Lung (tissue), 12 donors: ENCODE data around the gene DNAH5. TPM values are rescaled to one million over a fixed set of nuclear protein-coding genes. Genes with fewer than 3 reads are reported as not detected.

Source experiments
- ATAC-seq: fragments of 200-7000 bp; cut with Tn5 transposase; one replicate; pipeline ENCODE4 v1.9.1; 2020; ENCODE audit warnings: moderate number of reproducible peaks; ENCODE audit not compliant: insufficient read depth, low FRiP score
- DNase-seq, 3 donors: peaks; one replicate each; pipeline ENCODE4 v3.0.0-alpha.2; 2013 to 2017
- H3K27ac ChIP-seq, 2 donors: one replicate each; pipeline ENCODE4 v1.5.1; 2013; ENCODE audit warnings: mild to moderate bottlenecking in 2 of 2, moderate library complexity in 2 of 2, control low read depth in 1 of 2, inconsistent platforms in 1 of 2, low read depth in 1 of 2, low read length in 1 of 2
- H3K27me3 ChIP-seq, 3 donors: one replicate each; pipeline ENCODE4 v1.5.1; 2013; ENCODE audit warnings: low read length in 2 of 3; ENCODE audit not compliant: control insufficient read depth in 3 of 3, insufficient read depth in 3 of 3
- H3K36me3 ChIP-seq, 4 donors: one replicate each; pipeline ENCODE4 v1.5.1; 2013; ENCODE audit warnings: low read length in 4 of 4, mild to moderate bottlenecking in 1 of 4, moderate library complexity in 1 of 4; ENCODE audit not compliant: control insufficient read depth in 4 of 4, insufficient read depth in 4 of 4
- H3K4me1 ChIP-seq, 5 donors: one replicate each; pipeline ENCODE4 v1.5.1; 2013; ENCODE audit warnings: low read length in 5 of 5, mild to moderate bottlenecking in 2 of 5, moderate library complexity in 1 of 5; ENCODE audit not compliant: control insufficient read depth in 5 of 5, insufficient read depth in 5 of 5
- H3K4me3 ChIP-seq: one replicate; pipeline ENCODE4 v1.5.1; 2013; ENCODE audit warnings: mild to moderate bottlenecking, control low read depth, moderate library complexity
- H3K9ac ChIP-seq, 2 donors: one replicate each; pipeline ENCODE4 v1.5.1; 2013; ENCODE audit warnings: low read length in 2 of 2, control low read depth in 1 of 2; ENCODE audit not compliant: insufficient read depth in 1 of 2
- H3K9me3 ChIP-seq, 4 donors: one replicate each; pipeline ENCODE4 v1.5.1; 2013; ENCODE audit warnings: low read length in 3 of 4, mild to moderate bottlenecking in 1 of 4, moderate library complexity in 1 of 4; ENCODE audit not compliant: control insufficient read depth in 4 of 4, insufficient read depth in 3 of 4
- WGBS, 2 donors: extraction: QIAGEN DNeasy Blood & Tissue Kit; methylation state at CpG; one replicate each; pipeline ENCODE4 v1.1.7; 2013; 5-methylcytosine and 5-hydroxymethylcytosine counted together
- polyA plus RNA-seq, 2 donors: library from polyadenylated mRNA; stranded (reverse); fragments of 200-250 nt; gene quantifications; one replicate each; pipeline ENCODE4 v1.2.1, GENCODE V29; 2013
- total RNA-seq, 2 donors: library from RNA; depleted of rRNA in 1 of 2; stranded (reverse); fragments of >200 nt in 1 of 2; gene quantifications; one replicate each; pipeline ENCODE4 v1.2.1, GENCODE V29; 2014 to 2021
- TF ChIP-seq, protein P1 (sequence below): IDR thresholded peaks from 2 replicates; pipeline ENCODE4 v1.5.1; 2012; ENCODE audit warnings: mild to moderate bottlenecking; ENCODE audit errors: control extremely low read depth, extremely low read depth
- donor health status: control.
- donor health status: control.
- donor health status: Bipolar disorder and iron deficiency.
- donor health status: healthy.
- donor health status: DM: yes; HTN: yes; CAD: no.

DNAH5 gene
- total and polyA plus RNA-seq, 4 donors, result 2.7 to 29.7 (median 16.2) TPM

DNA sequence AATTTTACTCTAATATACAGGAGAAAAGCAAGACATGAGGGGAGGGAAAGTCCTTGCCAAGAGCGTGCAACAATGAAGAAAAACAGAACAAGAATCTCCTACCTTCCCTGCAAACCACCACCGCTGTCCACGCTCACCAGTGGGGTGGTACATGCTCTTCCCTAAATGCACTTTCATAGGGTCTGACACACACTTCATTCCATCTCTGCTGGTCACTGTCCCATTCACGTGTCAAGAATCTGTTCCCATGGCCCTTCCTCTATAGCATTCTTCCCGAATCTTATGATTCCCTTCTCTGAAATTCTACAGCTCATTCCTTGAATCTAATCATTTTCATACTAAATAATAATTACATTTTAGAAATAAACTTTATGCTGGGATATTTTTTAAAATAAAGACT is 11.4 kb upstream of the DNAH5 start:
- TF ChIP-seq, protein P1, sequence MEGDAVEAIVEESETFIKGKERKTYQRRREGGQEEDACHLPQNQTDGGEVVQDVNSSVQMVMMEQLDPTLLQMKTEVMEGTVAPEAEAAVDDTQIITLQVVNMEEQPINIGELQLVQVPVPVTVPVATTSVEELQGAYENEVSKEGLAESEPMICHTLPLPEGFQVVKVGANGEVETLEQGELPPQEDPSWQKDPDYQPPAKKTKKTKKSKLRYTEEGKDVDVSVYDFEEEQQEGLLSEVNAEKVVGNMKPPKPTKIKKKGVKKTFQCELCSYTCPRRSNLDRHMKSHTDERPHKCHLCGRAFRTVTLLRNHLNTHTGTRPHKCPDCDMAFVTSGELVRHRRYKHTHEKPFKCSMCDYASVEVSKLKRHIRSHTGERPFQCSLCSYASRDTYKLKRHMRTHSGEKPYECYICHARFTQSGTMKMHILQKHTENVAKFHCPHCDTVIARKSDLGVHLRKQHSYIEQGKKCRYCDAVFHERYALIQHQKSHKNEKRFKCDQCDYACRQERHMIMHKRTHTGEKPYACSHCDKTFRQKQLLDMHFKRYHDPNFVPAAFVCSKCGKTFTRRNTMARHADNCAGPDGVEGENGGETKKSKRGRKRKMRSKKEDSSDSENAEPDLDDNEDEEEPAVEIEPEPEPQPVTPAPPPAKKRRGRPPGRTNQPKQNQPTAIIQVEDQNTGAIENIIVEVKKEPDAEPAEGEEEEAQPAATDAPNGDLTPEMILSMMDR, result no peak
- ATAC-seq, result no peak
- 90 to 93% methylated on average over 5 of the region's 5 CpGs for WGBS, 2 donors

DNA sequence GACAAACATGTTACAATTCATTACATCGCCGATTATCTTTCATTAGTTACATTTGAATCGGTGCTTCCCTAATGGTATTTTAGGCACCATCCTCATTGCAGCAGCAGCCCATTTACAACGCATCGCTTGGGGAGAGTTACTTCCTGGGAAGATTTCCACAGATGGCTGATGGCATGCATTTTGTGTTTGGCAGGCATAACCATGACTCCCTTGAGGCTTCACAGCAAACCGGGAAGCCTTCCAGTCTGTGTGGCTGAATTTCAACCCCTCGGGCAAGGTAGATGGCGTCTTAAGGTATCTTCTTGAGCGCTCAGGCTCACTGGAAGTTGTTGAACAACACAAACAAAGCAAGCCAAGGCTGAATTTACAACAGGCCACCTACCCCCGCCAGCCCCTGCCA is 1.6 kb upstream of the DNAH5 start:
- no peaks in the 10 kb centered on the region for H3K9me3 ChIP-seq
- H3K9ac ChIP-seq, result no peak overlapping the region
- no peaks in the 10 kb centered on the region for H3K27me3 ChIP-seq
- DNase-seq, result no peak
- no peak overlapping the region for H3K4me3 ChIP-seq
- H3K27ac ChIP-seq, result no peak overlapping the region
- no peak for ATAC-seq
- H3K36me3 ChIP-seq, result no peaks in the 10 kb centered on the region
- WGBS, 2 donors, result 92 to 93% methylated on average over 10 of the region's 10 CpGs
- H3K4me1 ChIP-seq, result no peaks in the 10 kb centered on the region
- TF ChIP-seq, protein P1, result no peak

More for the DNA sequence above, 11.4 kb upstream of the DNAH5 start:
- H3K4me1 ChIP-seq, result no peaks in the 10 kb centered on the region
- no peaks in the 10 kb centered on the region for H3K36me3 ChIP-seq
- no peak overlapping the region for H3K4me3 ChIP-seq
- H3K9ac ChIP-seq, result no peak overlapping the region
- no peak overlapping the region for H3K27ac ChIP-seq
- H3K9me3 ChIP-seq, result no peaks in the 10 kb centered on the region
- H3K27me3 ChIP-seq, result no peaks in the 10 kb centered on the region
- DNase-seq, result no peak

DNA sequence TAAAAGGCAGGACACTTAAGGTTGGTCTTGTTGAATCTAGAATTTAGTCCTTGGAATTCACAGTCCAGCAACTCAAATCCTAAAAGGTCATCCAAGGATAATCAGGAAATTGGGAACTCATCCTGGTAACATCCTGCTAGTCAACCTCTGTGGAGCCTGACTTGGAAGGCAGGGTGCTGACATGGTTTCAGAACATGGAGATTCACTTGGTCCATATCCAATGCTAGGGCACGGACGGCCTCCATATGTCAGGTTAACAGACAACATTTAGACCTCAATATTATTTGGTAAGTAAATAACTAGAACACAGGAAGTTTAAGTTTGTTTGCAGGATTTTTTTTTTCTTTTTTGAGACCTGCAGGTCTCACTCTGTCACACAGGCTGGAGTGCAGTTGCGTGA is 783 bp upstream of the DNAH5 start:
- WGBS, 2 donors, result 95% methylated on average over 3 of the region's 3 CpGs
- Histone ChIP-seq H3K4me3 (no peak overlapping the region), H3K27me3 (no peaks in the 10 kb centered on the region), H3K9me3 (no peaks in the 10 kb centered on the region), H3K4me1 (no peaks in the 10 kb centered on the region), H3K27ac (no peak overlapping the region), H3K9ac (no peak overlapping the region), H3K36me3 (no peaks in the 10 kb centered on the region)
- DNase-seq, result no peak
- TF ChIP-seq, protein P1, result no peak
- no peak for ATAC-seq

DNA sequence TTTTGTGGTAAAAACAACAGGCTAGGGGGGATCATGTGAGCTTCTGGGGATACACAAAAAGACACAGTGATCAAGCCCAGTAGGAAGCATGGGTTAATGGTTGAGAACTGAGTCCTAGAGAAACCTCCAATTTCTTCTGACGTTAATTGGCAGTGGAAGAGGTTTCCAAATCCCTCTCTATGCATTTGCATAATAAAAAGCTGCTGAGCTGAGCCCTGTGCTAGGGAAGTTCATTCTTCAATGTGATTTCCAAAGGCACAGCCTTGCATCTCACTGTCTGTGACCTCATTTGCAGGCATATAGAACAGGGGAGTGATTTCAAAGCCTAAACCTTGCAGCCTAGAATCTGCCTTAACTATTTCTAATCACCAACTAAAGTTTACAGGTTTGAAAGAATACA is 812 bp downstream of the DNAH5 start:
- H3K27me3 ChIP-seq, result no peaks in the 10 kb centered on the region
- 23 to 52% methylated on average over 1 of the region's 1 CpG for WGBS, 2 donors
- no peak overlapping the region for H3K27ac ChIP-seq
- DNase-seq (no peak), ATAC-seq (no peak)
- no peaks in the 10 kb centered on the region for H3K36me3 ChIP-seq
- no peak overlapping the region for H3K9ac ChIP-seq
- H3K9me3 ChIP-seq, result no peaks in the 10 kb centered on the region
- H3K4me1 ChIP-seq, result no peaks in the 10 kb centered on the region
- no peak overlapping the region for H3K4me3 ChIP-seq
- TF ChIP-seq, protein P1, result no peak
